GM18505 (cell line): Measurements from ENCODE around the gene PIMREG.

ENCODE experiments used
- ATAC-seq: cut with Tn5 transposase; IDR thresholded peaks from one replicate; pipeline ENCODE4 v1.9.1; 2021; ENCODE audit not compliant: unreplicated experiment
- POLR2A ChIP-seq: IDR thresholded peaks from 4 replicates; pipeline ENCODE4 v1.6.1; 2011; ENCODE audit warnings: borderline replicate concordance; ENCODE audit not compliant: insufficient read depth, insufficient read length; ENCODE audit errors: extremely low read depth

Gene PIMREG, protein sequence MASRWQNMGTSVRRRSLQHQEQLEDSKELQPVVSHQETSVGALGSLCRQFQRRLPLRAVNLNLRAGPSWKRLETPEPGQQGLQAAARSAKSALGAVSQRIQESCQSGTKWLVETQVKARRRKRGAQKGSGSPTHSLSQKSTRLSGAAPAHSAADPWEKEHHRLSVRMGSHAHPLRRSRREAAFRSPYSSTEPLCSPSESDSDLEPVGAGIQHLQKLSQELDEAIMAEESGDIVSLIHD

GRCh38 chr17:6443692-6444570 lies at the start of gene PIMREG:
Gene PIMREG (plus strand): TSS chr17:6444455. CDS start chr17:6445111, 656 bp downstream.
- TF ChIP-seq POLR2A: peak; percentile 77
- ATAC-seq: peak; percentile 88

DNA sequence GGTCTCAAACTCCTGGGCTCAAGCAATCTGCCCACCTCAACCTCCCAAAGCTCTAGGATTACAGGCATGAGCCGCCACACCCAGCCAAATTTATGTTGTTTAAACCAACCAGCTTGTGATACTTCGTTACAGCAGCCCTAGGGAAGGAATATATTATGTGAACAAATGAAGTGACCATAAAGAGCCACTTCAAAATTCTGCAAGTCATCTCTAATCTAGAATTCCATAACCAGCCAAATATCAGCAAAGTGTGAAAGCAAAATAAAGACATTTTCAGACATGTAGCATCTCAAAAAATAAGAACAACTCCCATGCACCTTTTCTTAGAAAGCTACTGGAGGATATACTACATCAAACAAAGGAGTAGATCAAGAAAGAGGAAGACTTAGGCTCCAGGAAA lies 45.3 kb upstream of the PIMREG start:
- no peak for TF ChIP-seq POLR2A
- no peak for ATAC-seq

DNA sequence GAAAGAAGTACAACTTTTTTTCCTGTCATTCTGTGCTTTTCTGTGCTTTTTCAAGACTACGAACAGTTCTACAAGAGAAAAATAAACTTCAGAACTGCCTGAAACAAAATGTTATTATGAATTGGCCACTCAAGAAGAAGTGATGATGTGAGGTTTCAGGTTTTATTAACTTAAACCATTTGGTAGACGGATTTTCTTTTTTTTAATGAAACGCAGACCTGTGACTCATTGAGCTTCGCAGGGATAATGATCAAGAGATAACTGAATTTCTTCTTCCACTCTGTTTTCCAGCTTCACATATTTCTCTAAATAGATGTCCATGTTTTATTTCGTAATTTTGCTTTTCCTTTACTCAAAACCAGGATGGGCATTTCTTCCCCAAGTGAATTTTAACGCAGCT lies 42.0 kb upstream of the PIMREG start:
- no peak for TF ChIP-seq POLR2A
- ATAC-seq: no peak

GRCh38 chr17:6408276-6408675 lies 36.0 kb upstream of the PIMREG start:
- ATAC-seq: no peak
- no peak for TF ChIP-seq POLR2A

GRCh38 chr17:6408735-6409134 lies 35.5 kb upstream of the PIMREG start:
- TF ChIP-seq POLR2A: no peak

DNA sequence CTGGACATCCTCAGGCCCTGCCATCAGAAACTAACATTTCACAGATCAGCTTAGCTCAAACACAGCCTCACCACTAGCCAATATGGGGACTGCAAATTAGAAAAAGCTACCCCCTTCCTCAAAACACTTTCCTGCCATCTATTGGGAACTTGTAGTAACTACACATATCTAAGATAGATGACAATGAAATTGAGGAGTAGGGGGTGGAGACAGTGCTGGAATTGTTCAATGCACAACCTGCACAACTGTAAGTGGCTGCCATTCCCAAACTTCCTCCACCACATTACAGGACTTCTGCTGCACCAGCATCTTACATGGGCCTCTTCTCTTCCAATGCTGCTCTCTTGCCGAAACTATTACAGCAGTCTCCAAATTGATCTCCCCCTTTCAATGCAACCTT lies 31.2 kb upstream of the PIMREG start:
- TF ChIP-seq POLR2A: no peak
- no peak for ATAC-seq

More at GRCh38 chr17:6408735-6409134, 35.5 kb upstream of the PIMREG start:
- no peak for ATAC-seq

GRCh38 chr17:6415616-6416015 lies 28.6 kb upstream of the PIMREG start:
- ATAC-seq: no peak
- TF ChIP-seq POLR2A: no peak

- TF ChIP-seq POLR2A: no peak
- ATAC-seq: no peak
Observed at GRCh38 chr17:6420173-6420641, 24.0 kb upstream of the PIMREG start.

DNA sequence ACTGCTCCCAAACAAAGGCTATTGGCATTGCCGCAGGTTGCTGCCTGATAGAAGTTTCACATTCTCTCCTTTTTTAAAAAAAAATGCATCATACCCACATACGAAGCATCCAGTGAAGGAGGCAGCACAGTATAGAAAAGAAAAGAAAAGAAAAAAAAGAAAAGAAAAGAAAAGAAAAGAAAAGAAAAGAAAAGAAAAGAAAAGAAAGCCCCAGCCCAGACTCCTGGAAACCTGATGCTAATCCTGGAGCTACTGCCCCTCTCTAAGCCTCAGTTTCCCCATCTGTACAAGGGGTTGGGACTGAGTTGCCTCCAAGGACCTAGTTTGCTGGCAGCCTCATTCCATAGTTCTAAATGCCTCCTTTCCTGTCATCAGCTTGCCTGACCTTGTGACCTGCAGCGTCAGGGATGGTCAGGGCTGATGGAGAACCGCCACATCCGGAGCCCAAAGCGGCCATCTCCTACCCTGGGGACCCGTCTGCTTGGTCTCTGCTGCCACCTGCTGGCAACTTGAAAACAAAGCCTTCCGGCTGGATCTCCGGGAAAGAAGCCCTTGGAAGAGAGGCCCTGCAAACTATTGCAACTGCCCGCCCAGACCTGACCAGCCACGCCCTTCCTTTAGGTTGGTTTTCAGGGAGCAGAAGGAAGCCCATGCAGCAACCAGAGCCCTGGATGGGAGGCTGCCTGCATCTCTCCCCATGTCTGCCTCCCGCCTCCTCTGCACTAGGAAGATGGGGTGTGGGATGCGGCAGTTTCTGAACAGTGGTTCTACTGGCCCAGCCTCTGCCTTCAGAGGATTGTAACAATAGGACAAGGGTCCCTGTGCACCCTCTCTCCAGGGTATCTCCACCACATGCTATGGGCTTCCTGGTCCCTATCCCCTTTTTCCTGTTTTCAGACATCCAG lies 22.3 kb upstream of the PIMREG start:
- no peak for TF ChIP-seq POLR2A
- ATAC-seq: no peak

- ATAC-seq: no peak
- no peak for TF ChIP-seq POLR2A
Observed at GRCh38 chr17:6422654-6423241, 21.5 kb upstream of the PIMREG start.

DNA sequence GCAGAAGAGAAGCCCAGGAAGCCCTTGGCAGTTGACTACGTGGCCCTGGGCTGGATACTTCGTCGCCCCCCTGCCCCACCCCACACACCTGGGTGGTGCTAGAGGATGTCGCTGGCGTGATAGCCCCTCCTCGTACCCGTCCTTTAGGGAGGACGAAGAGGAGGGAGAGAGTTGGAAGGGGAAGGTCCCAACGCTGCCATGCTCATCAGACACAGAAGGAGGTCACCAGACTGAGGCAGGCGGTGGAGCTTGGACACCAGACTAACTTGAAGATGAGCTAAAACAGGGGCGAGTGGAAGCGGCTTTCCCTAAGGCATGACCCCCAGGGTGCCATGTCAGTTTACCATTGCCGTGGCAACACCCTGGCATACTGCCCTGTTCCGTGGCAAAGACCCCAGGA lies 20.3 kb upstream of the PIMREG start:
- TF ChIP-seq POLR2A: no peak
- ATAC-seq: no peak

DNA sequence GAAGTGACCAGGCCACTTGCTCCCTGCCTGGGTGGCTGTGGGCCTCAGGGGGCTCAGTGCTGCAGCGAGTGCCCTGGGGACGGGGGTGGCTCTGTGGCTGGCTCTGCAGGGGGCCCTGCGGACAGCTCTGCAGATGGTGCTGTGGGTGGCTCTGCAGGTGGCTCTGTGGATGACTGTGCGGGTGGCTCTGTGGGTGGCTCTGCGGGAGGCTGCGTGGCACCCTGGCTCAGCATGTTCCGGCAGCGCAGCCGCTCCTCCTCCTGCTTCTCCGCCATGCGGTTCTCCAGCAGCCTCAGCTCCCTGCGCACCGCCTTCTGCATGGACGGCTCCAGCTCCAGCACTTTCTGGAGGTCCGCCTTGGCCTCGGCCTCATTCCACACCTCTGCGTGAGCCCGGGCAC lies 18.8 kb upstream of the PIMREG start:
- no peak for ATAC-seq
- no peak for TF ChIP-seq POLR2A
